Aorta (tissue), 5 donors: ENCODE results near the gene POLG. TPM values are rescaled to one million over a fixed set of nuclear protein-coding genes. Genes with fewer than 3 reads are reported as not detected.

Experiments used
- ATAC-seq: fragments of 200-7000 bp; cut with Tn5 transposase; one replicate; pipeline ENCODE4 v1.9.1; 2022; ENCODE audit warnings: moderate library complexity; ENCODE audit not compliant: low FRiP score
- DNase-seq, 2 donors: peaks; one replicate each; pipeline ENCODE4 v3.0.0-alpha.2; 2020
- H3K27ac ChIP-seq, 2 donors: one replicate each; pipeline ENCODE4 v1.5.1; 2013; ENCODE audit warnings: low read length in 2 of 2, mild to moderate bottlenecking in 2 of 2, moderate library complexity in 2 of 2, control low read depth in 1 of 2, inconsistent platforms in 1 of 2, low read depth in 1 of 2
- H3K27me3 ChIP-seq, 2 donors: one replicate each; pipeline ENCODE4 v1.6.1; 2013; ENCODE audit warnings: control low read depth in 1 of 2, low read length in 1 of 2, mild to moderate bottlenecking in 1 of 2, moderate library complexity in 1 of 2; ENCODE audit not compliant: insufficient read depth in 2 of 2, control insufficient read depth in 1 of 2
- H3K36me3 ChIP-seq, 2 donors: one replicate each; pipeline ENCODE4 v1.6.1; 2013; ENCODE audit warnings: control low read depth in 1 of 2, low read length in 1 of 2, mild to moderate bottlenecking in 1 of 2; ENCODE audit not compliant: insufficient read depth in 2 of 2, control insufficient read depth in 1 of 2
- H3K4me1 ChIP-seq, 2 donors: one replicate each; pipeline ENCODE4 v1.6.1; 2013; ENCODE audit warnings: low read length in 2 of 2, control low read depth in 1 of 2, mild to moderate bottlenecking in 1 of 2, moderate library complexity in 1 of 2; ENCODE audit not compliant: insufficient read depth in 2 of 2, control insufficient read depth in 1 of 2
- H3K4me3 ChIP-seq, 2 donors: one replicate each; pipeline ENCODE4 v1.5.1; 2013; ENCODE audit warnings: low read length in 2 of 2, control low read depth in 1 of 2, mild to moderate bottlenecking in 1 of 2
- H3K9me3 ChIP-seq: one replicate; pipeline ENCODE4 v1.6.1; 2013; ENCODE audit warnings: mild to moderate bottlenecking, low read length; ENCODE audit not compliant: control insufficient read depth
- WGBS, 2 donors: extraction: QIAGEN DNeasy Blood & Tissue Kit; methylation state at CpG; one replicate each; pipeline ENCODE4 v1.1.7; 2013; 5-methylcytosine and 5-hydroxymethylcytosine counted together
- intact Hi-C, 2 donors: fragments of 100-400 bp; cut with DNase I; formaldehyde crosslinking; loops; one replicate each; pipeline versions ENCODE4 v1.14.2 to v1.15.0; 2022
- long read RNA-seq, 2 donors: library from polyadenylated mRNA; unstranded; transcript quantifications; one replicate each; pipeline ENCODE4 v2.0.0, GENCODE V29; 2020 to 2021
- polyA plus RNA-seq, 2 donors: library from polyadenylated mRNA; stranded (reverse); fragments of 200-250 nt; gene quantifications; one replicate each; pipeline ENCODE4 v1.2.3, GENCODE V29; 2013
- total RNA-seq, 2 donors: library from RNA; stranded (reverse); fragmentation: NEBNext Ultra II Directional; extraction: Animal tissue kit (Norgen Biotek cat#: 25700); gene quantifications; one replicate each; pipeline ENCODE4 v1.2.1, GENCODE V29; 2021
- donor health status: healthy with polysubstance abuse.
- donor health status: Bipolar disorder and iron deficiency.
- donor health status: DM: no; HTN: no; CAD: no.
- donor health status: DM: no; HTN: no; CAD: no.
- donor health status: DM: yes; HTN: yes; CAD: no.

POLG gene
- total RNA-seq (10 to 100 TPM; 55.6 to 59.2 TPM), polyA plus RNA-seq (10 to 100 TPM; 18.4 to 61.9 TPM)
- long read RNA-seq, donor 1, full-length matches to known transcripts = 3 of 50 reads
- long read RNA-seq, donor 1, partial matches to known transcripts = 25 of 50 reads
- long read RNA-seq, donor 1, other reads (novel, unspliced or antisense) = 22 of 50 reads
- long read RNA-seq, donor 2, full-length matches to known transcripts = 9 of 28 reads
- long read RNA-seq, donor 2, partial matches to known transcripts = 6 of 28 reads
- long read RNA-seq, donor 2, other reads (novel, unspliced or antisense) = 13 of 28 reads

DNA sequence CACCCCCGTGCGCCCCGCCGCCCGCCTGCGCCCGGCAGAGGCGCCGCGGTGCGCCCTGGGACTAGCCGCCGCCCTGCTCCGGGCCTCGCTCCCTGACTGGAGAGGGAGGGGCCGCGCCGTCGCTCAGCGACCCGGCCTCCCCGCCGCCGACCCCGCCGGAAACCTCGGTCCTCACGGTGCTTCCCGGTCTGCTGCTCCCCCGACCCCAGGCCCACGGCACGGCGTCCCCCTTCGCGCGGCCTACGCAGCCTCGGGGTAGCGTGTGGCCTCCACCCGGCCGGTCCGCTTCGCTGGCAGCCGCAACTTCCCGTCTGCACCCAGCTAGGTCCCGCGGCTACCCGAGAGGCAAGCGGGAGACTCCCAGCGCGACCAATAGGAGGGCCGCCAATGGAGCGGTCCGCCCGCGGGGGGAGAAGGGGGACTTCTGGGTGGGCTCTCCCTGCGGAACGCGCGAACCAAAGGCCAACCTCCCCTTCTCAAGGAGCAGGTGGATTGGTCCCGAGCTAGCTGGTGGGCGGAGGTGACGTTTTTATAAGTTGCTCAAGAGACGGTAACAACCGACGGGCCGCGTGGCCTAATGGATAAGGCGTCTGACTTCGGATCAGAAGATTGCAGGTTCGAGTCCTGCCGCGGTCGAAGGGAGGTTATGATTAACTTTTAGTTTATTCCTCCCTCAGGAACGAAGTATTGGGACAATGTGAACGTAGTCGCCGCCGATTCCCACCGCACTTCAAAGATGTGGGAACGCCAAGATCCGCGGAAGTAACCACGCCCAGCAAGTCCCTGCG lies at the start of gene POLG:
POLG (minus strand) TSS at position 315 of the 788 bp plus-strand sequence. CDS start 1,070 bp downstream, outside the sequence.
- H3K9me3 ChIP-seq = no peaks in the 10 kb centered on the region
- peaks cover 0 to 5% of the 10 kb centered on the region in 2 donors for H3K36me3 ChIP-seq
- WGBS, 2 donors = 0 to 1% methylated on average over 82 to 85 of the region's 85 CpGs
- DNase-seq (peak; percentile 99), ATAC-seq (peak; percentile 99)
- H3K27me3 ChIP-seq = no peaks in the 10 kb centered on the region
- intact Hi-C loops = no loop called here
- no peaks in the 10 kb centered on the region for H3K4me1 ChIP-seq
- H3K4me3 ChIP-seq = peak within 1 kb of the TSS; percentile 55 to 58
- H3K27ac ChIP-seq = peak within 1 kb of the TSS in 1 of 2 donors; percentile 82

DNA sequence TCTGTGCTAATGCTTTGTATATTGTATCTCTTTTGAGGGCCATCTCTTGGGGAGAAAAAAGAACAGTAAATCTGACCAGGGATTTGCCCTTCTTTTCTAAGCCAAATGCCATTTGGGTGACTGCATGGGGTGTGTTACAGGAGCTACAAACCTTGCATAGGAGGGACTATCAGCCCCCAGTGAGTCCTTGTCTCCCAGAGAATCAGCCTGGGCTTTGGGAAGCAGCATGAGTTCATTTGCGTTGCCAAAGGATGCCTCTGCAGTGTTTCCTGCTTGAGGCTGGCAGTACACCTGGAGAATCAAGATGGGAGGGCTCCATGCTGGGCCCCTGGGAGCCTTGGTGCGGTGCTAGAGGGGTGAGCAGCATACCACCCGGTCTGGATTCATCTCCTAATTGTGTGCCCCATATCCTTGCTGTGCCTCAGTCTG lies 49.6 kb upstream of the POLG start:
- ATAC-seq (no peak), DNase-seq (peak in 1 of 2 donors; percentile 20)
- no peaks in the 10 kb centered on the region for H3K27me3 ChIP-seq
- no peak overlapping the region for H3K27ac ChIP-seq
- no peaks in the 10 kb centered on the region for H3K9me3 ChIP-seq
- WGBS, 2 donors = 61 to 78% methylated on average over 3 of the region's 3 CpGs
- H3K36me3 ChIP-seq = no peaks in the 10 kb centered on the region
- H3K4me1 ChIP-seq = no peaks in the 10 kb centered on the region
- no peak overlapping the region for H3K4me3 ChIP-seq
- intact Hi-C loops = no loop called here

DNA sequence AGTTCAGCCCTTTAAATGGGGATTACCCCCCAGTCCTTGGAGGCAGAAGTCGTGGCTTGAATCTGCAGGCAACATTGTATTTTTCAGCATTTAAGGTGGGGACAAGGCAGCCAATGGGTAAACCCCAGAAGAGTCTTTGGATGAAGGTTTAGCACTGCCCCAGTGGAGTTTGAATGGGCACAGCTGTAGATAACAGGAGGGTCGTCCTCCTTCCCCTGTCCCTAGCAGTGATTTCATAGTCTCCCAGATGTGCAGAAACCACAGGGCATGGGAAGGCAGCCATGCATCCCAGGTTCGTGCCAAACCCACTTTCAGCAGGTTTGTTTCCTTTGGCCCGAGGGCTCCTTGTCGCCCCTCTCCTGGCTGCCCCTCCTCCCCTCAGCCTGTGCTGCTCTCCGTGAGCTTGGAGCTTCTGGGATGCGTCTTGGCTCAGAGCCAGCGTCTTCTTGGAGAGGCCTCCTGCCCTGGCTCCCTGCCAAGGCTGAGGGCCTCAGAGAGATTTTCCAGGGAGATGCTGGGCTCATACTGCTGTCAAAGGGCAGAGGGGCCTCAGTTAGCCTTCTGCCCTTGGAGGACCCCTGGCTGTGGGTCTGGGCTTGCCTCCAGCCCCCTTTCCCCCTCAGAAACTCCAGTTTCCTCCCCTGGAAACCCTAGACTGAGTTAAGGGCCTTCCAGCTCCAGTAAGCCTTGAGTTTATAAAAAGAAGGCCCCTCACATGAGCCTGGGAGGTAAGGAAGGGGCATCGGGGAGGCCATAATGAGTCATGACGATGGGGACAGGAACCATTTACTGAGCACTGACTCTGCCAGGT lies 48.9 kb upstream of the POLG start:
- Histone ChIP-seq H3K27ac (no peak overlapping the region), H3K27me3 (no peaks in the 10 kb centered on the region), H3K4me3 (no peak overlapping the region), H3K9me3 (no peaks in the 10 kb centered on the region), H3K36me3 (no peaks in the 10 kb centered on the region), H3K4me1 (no peaks in the 10 kb centered on the region)
- ATAC-seq (no peak), DNase-seq (peak in 1 of 2 donors; percentile 76)
- intact Hi-C loops = no loop called here
- WGBS, 2 donors = 22 to 30% methylated on average over 10 of the region's 10 CpGs

DNA sequence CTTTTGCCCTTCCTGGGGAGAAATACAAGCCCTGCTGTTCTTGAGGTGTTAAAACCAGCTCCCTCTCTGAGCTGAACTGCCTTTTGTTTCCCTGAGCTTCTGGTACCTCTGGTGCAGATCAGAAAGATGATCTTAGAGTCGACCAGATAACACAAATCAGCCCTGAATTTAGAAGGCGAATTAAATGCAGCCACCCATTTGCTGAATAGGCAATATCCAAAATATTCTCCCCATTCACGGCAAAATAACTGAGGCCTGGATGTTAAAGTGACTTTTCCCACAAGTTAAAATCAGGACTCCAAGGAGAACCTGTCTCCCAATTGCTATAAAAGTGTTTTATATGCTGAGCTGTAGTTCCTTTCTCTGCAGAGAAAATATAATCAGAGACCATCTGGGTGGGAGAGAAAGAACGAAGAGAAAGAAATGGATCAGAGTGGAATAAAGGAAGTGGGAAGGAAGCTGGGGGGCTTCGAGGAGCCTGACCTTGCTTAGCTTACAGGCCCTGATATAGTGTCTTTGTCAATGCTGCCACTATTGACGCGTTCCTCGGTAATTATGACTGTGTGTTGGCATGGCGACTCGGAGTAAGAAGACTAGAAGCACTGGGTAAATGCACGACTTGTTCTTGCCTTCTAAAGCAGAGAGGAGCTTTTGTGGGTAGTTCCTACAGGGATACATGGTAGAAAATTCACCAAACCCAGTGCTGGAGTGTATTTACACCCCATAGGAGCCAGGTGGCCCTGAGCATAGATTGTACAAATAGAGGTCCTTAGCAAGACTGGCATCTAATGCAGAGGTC lies 47.5 kb upstream of the POLG start:
- ATAC-seq = no peak
- H3K27ac ChIP-seq = no peak overlapping the region
- H3K9me3 ChIP-seq = no peaks in the 10 kb centered on the region
- WGBS, 2 donors = 73 to 80% methylated on average over 11 of the region's 11 CpGs
- peak in 1 of 2 donors; percentile 2 for DNase-seq
- no peaks in the 10 kb centered on the region for H3K27me3 ChIP-seq
- H3K36me3 ChIP-seq = no peaks in the 10 kb centered on the region
- intact Hi-C loops = no loop called here
- H3K4me1 ChIP-seq = no peaks in the 10 kb centered on the region
- no peak overlapping the region for H3K4me3 ChIP-seq

DNA sequence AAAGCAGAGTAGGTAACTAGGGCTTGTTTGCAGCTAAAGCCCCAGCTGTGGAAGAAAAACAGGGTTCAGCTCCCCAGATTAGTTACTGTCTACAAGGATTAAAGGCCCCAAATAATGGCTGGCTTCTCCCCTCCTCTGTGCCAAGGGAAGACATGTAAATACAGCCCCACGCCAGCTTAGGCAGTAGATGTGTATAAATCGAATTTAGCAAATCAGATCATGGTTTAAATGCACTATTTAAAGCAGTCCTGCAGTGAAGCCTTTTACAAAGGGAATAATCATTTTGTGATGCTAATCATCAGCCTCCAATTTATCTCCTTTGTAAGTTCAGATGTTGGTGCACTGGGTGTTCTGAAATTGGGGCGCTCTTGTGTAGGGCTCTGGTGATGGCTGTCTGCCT lies 46.7 kb upstream of the POLG start:
- intact Hi-C loops = no loop called here
- ATAC-seq (no peak), DNase-seq (peak in 1 of 2 donors; percentile 2)
- Histone ChIP-seq H3K4me3 (no peak overlapping the region), H3K9me3 (no peaks in the 10 kb centered on the region), H3K4me1 (no peaks in the 10 kb centered on the region), H3K27me3 (no peaks in the 10 kb centered on the region), H3K36me3 (no peaks in the 10 kb centered on the region), H3K27ac (no peak overlapping the region)
- 78 to 90% methylated on average over 3 of the region's 3 CpGs for WGBS, 2 donors

DNA sequence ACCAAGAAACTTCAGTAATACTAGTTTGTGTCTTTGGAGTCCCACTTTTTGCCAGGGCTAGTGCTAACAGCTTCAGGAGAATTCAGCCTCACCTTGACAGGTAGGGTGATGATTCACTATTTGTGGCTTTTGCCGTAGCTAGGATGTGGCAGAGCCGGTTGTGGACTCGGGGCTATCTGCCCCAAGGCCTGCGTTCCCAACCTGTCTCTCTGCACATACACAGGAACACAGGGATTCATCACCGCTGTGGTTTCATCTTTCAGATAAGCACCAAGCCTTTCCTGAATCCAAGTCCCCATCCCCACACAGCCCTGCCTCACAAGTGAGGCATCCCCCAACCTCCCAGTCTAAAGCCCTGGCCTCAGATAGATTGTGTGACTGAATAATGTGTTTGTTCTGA lies 45.2 kb upstream of the POLG start:
- Histone ChIP-seq H3K27me3 (no peaks in the 10 kb centered on the region), H3K36me3 (no peaks in the 10 kb centered on the region), H3K27ac (no peak overlapping the region), H3K4me1 (no peaks in the 10 kb centered on the region), H3K4me3 (no peak overlapping the region), H3K9me3 (no peaks in the 10 kb centered on the region)
- no peak for ATAC-seq
- WGBS, 2 donors = 82 to 91% methylated on average over 5 of the region's 5 CpGs
- intact Hi-C loops = no loop called here
- peak in 1 of 2 donors; percentile 10 for DNase-seq

DNA sequence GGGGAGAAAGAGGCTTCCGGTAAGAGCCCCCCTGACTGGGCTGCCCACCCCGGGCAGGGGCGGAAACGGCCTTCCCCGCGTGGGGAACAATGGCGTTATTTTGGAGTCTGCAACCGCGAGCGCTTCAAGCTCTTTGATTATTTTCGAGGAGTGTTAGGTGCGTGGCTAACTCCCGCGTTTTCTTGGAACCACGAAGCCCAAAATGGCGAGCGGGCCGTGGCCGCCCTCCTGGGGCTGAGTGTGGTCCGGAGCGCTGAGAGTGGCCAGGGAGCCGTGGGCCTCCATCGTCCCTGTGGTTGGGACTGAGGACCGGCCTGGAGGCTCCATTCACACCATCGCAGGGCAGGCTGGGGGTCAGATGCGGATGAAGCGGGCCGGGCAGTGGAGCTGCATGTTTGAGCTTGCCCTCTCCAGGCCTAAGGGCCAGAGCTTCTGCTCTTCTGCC lies 44.6 kb upstream of the POLG start:
- H3K27ac ChIP-seq = no peak overlapping the region
- 24 to 30% methylated on average over 28 of the region's 28 CpGs for WGBS, 2 donors
- no peaks in the 10 kb centered on the region for H3K27me3 ChIP-seq
- H3K9me3 ChIP-seq = no peaks in the 10 kb centered on the region
- intact Hi-C loops = no loop called here
- H3K4me1 ChIP-seq = no peaks in the 10 kb centered on the region
- ATAC-seq (no peak), DNase-seq (peak in 1 of 2 donors; percentile 50)
- no peaks in the 10 kb centered on the region for H3K36me3 ChIP-seq
- H3K4me3 ChIP-seq = peak overlapping the region in 1 of 2 donors; percentile 22
